CD8-positive, alpha-beta memory T cell (primary cell): ENCODE results near the gene GPANK1. TPM values are rescaled to one million over a fixed set of nuclear protein-coding genes. Genes with fewer than 3 reads are reported as not detected.

Experiments
- CTCF ChIA-PET: fragments of 350-600 bp; sonication (Branson Sonifier 250); formaldehyde crosslinking; loops from one replicate; lab custom pipeline; 2021; ENCODE audit warnings: antibody characterized with exemption; lab: Charles Lee
- POLR2A ChIA-PET: fragments of 350-600 bp; sonication (Branson Sonifier 250); formaldehyde crosslinking; loops from one replicate; lab custom pipeline; 2021; ENCODE audit warnings: antibody characterized with exemption; lab: Charles Lee
- DNase-seq, 5 donors: peaks; one replicate each; pipeline versions ENCODE4 v3.0.0 to v3.0.0-alpha.2; 2020 to 2022; ENCODE audit warnings: mixed read lengths in 1 of 5
- H3K27ac ChIP-seq: one replicate; pipeline ENCODE4 v1.7.0; 2013; ENCODE audit warnings: low read depth, mild to moderate bottlenecking, low read length, moderate library complexity
- H3K27me3 ChIP-seq: 2 replicates; pipeline ENCODE4 v1.7.0; 2013; ENCODE audit warnings: low read length, mild to moderate bottlenecking; ENCODE audit not compliant: insufficient read depth, poor library complexity, severe bottlenecking
- H3K36me3 ChIP-seq: 2 replicates; pipeline ENCODE4 v1.7.0; 2013; ENCODE audit warnings: mild to moderate bottlenecking, low read length, moderate library complexity; ENCODE audit not compliant: insufficient read depth
- H3K4me1 ChIP-seq: 2 replicates; pipeline ENCODE4 v1.7.0; 2013; ENCODE audit warnings: mild to moderate bottlenecking, low read length, moderate library complexity; ENCODE audit not compliant: insufficient read depth
- H3K4me3 ChIP-seq: 2 replicates; pipeline ENCODE4 v1.7.0; 2013; ENCODE audit warnings: mild to moderate bottlenecking, low read length
- H3K9me3 ChIP-seq: 2 replicates; pipeline ENCODE4 v1.7.0; 2013; ENCODE audit warnings: mild to moderate bottlenecking, low read length
- H3K27ac Mint-ChIP-seq, 8 donors: one replicate each; pipeline ENCODE4 v1.8.0; 2020 to 2021; ENCODE audit warnings: mixed read lengths in 8 of 8, mild to moderate bottlenecking in 6 of 8, inconsistent platforms in 3 of 8, moderate library complexity in 3 of 8
- H3K27me3 Mint-ChIP-seq, 2 donors: one replicate each; pipeline ENCODE4 v1.8.0; 2020 to 2021; ENCODE audit warnings: mixed read lengths in 2 of 2, mild to moderate bottlenecking in 1 of 2, moderate library complexity in 1 of 2
- H3K36me3 Mint-ChIP-seq, 3 donors: one replicate each; pipeline ENCODE4 v1.8.0; 2020 to 2021; ENCODE audit warnings: mixed read lengths in 3 of 3, inconsistent platforms in 1 of 3, mild to moderate bottlenecking in 1 of 3
- H3K4me1 Mint-ChIP-seq, 3 donors: one replicate each; pipeline ENCODE4 v1.8.0; 2020 to 2021; ENCODE audit warnings: mixed read lengths in 3 of 3, inconsistent platforms in 1 of 3, mild to moderate bottlenecking in 1 of 3
- H3K4me3 Mint-ChIP-seq, 7 donors: one replicate each; pipeline ENCODE4 v1.8.0; 2020 to 2021; ENCODE audit warnings: mixed read lengths in 7 of 7, mild to moderate bottlenecking in 6 of 7, moderate library complexity in 4 of 7, inconsistent platforms in 2 of 7
- H3K9me3 Mint-ChIP-seq, 5 donors: one replicate each; pipeline ENCODE4 v1.8.0; 2020 to 2022; ENCODE audit warnings: mixed read lengths in 5 of 5, mild to moderate bottlenecking in 3 of 5, moderate library complexity in 2 of 5, inconsistent platforms in 1 of 5
- polyA plus RNA-seq: library from polyadenylated mRNA; unstranded; fragments of 300-500 nt; fragmentation: Illumina TruSeq; gene quantifications from one replicate; pipeline ENCODE4 v1.2.3, GENCODE V29; 2021
- total RNA-seq, 2 experiments: library from RNA; stranded (reverse); gene quantifications; one replicate each; pipeline ENCODE4 v1.2.3, GENCODE V29; 2021

The GPANK1 gene
- total and polyA plus RNA-seq, 3 experiments from 2014 or later, result 19.6 to 46.4 (median 46.2) TPM

DNA sequence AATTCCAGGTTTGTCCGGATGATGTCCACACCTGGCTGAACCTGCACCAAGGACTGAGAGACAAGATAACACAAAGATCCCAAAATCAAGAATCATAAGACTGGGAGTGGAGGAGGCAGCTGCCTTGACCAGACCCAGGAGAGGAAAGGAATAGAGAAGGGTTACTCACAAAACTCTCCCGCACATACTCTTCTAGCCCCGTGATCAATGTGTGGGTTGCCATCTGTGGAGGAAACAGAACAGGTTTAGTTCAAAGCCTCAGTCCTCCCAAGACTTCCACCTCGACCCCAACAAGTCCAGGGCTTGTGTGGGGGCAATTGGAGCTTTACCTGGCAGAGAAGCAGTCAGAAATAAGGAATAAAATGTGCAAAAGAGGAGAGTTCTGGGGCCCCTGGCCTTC is 23.4 kb downstream of the GPANK1 start:
- H3K36me3 ChIP-seq, result peaks cover 82% of the 10 kb centered on the region
- no peaks in the 10 kb centered on the region for H3K27me3 Mint-ChIP-seq
- H3K27ac ChIP-seq, result no peak overlapping the region
- no peaks in the 10 kb centered on the region for H3K9me3 ChIP-seq
- no peaks in the 10 kb centered on the region for H3K27me3 ChIP-seq
- H3K27ac Mint-ChIP-seq, result peak overlapping the region in 6 of 8 donors; percentile 12 to 89 (median 44)
- CTCF ChIA-PET, result no interaction called here
- no peak for DNase-seq
- H3K9me3 Mint-ChIP-seq, result no peaks in the 10 kb centered on the region
- H3K4me3 Mint-ChIP-seq, result no peak overlapping the region
- H3K4me1 Mint-ChIP-seq, result peaks cover 4 to 7% (median 5%) of the 10 kb centered on the region in 3 donors
- POLR2A ChIA-PET, result no interaction called here
- peaks cover 7 to 91% (median 14%) of the 10 kb centered on the region in 3 donors for H3K36me3 Mint-ChIP-seq
- no peaks in the 10 kb centered on the region for H3K4me1 ChIP-seq
- H3K4me3 ChIP-seq, result no peak overlapping the region

DNA sequence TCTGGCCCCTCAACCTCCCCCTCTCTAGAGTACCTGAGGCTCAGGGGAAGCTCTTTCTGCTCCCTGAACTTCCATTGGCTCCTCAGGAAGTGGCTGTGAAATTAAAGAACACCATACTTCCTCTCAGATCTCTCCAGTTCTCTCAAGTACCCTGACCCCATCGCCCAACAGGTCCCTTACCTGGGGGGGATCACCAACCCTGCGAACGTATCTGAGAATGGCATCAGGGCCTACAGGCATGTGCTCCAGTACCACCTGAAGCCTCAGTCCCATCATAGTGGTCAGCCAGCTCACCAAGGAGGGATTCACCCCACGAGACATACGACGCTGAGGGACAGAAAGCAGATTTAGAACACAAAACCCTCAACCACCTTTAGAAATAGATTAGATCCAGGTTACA is 24.2 kb downstream of the GPANK1 start:
- H3K4me3 Mint-ChIP-seq, result no peak overlapping the region
- no peaks in the 10 kb centered on the region for H3K27me3 Mint-ChIP-seq
- Histone ChIP-seq H3K36me3 (peaks cover 82% of the 10 kb centered on the region), H3K4me1 (no peaks in the 10 kb centered on the region), H3K27me3 (no peaks in the 10 kb centered on the region), H3K9me3 (no peaks in the 10 kb centered on the region), H3K27ac (no peak overlapping the region), H3K4me3 (no peak overlapping the region)
- peaks cover 3 to 6% (median 4%) of the 10 kb centered on the region in 3 donors for H3K4me1 Mint-ChIP-seq
- H3K36me3 Mint-ChIP-seq, result peaks cover 9 to 91% (median 14%) of the 10 kb centered on the region in 3 donors
- peak overlapping the region in 1 of 8 donors; percentile 56 for H3K27ac Mint-ChIP-seq
- H3K9me3 Mint-ChIP-seq, result no peaks in the 10 kb centered on the region
- POLR2A ChIA-PET, result interaction anchor here (0.5 to 0.6 kb wide), 2 partner anchors 10 to 18 kb away, joined by 6 to 9 read pairs; no protein-coding TSS in a partner anchor
- CTCF ChIA-PET, result interaction anchor here (1.1 kb wide), 1 partner anchor 189 kb away, joined by 5 read pairs; no protein-coding TSS in a partner anchor
- DNase-seq, result no peak

DNA sequence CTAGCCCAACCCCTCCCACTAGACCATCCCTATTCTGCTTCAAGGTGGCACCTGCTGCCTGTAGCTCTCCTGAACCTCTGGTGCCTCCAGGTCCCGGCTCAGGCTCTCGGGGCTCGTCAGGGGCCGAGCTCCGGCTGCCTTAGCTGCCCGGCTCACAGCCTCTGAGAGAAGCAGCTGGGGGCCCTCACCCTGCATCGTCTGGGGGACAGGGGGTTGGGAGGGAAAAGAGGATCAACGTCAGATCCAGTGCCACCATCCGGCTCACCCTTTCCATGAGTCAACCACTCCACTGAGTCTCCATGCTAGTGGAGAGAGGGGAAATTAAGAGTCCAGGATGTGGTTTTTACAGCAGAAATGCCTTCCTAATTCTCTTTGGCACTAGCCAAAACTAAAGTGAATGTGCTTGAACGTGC is 25.3 kb downstream of the GPANK1 start:
- H3K9me3 ChIP-seq, result no peaks in the 10 kb centered on the region
- peaks cover 82% of the 10 kb centered on the region for H3K36me3 ChIP-seq
- H3K4me3 Mint-ChIP-seq, result no peak overlapping the region
- H3K9me3 Mint-ChIP-seq, result no peaks in the 10 kb centered on the region
- no peaks in the 10 kb centered on the region for H3K27me3 ChIP-seq
- POLR2A ChIA-PET, result interaction anchor here (1.4 kb wide), 1 partner anchor 12 kb away, joined by 6 read pairs; no protein-coding TSS in a partner anchor
- H3K27ac ChIP-seq, result no peak overlapping the region
- H3K4me3 ChIP-seq, result no peak overlapping the region
- no peak for DNase-seq
- H3K36me3 Mint-ChIP-seq, result peaks cover 3 to 91% (median 14%) of the 10 kb centered on the region in 3 donors
- peaks cover 0 to 1% (median 0%) of the 10 kb centered on the region in 3 donors for H3K4me1 Mint-ChIP-seq
- peak overlapping the region in 4 of 8 donors; percentile 7 to 79 (median 39) for H3K27ac Mint-ChIP-seq
- H3K4me1 ChIP-seq, result no peaks in the 10 kb centered on the region
- CTCF ChIA-PET, result interaction anchor here (1.1 kb wide), 1 partner anchor 191 kb away, joined by 5 read pairs; no protein-coding TSS in a partner anchor
- H3K27me3 Mint-ChIP-seq, result no peaks in the 10 kb centered on the region

DNA sequence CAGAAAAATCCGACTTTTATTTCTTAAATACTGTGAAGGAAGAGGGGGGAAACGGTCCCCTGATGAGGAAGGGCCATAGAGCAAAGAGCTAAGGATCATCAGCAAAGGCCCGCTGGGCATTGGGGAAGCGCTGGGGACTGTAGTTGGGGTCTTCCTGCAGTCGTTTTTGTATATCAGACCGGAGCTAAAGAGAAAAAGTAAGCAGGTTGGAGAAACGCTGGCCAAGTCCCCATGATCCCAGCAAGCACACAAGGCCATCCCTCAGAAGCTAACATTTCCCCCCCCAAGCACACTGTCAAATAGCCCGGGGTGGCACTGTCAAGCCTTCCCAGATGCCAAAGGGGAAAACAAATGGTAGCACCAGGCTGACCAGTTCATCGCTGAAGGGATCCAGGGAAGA is 25.8 kb downstream of the GPANK1 start:
- POLR2A ChIA-PET, result interaction anchor here (0.6 to 1.4 kb wide), 2 partner anchors 12 to 14 kb away, joined by 3 to 6 read pairs; no protein-coding TSS in a partner anchor
- no peak overlapping the region for H3K4me3 ChIP-seq
- no peaks in the 10 kb centered on the region for H3K4me1 ChIP-seq
- Mint-ChIP-seq H3K27ac (peak overlapping the region in 2 of 8 donors; percentile 44 to 68), H3K9me3 (no peaks in the 10 kb centered on the region), H3K36me3 (peaks cover 3 to 91% (median 14%) of the 10 kb centered on the region in 3 donors), H3K27me3 (no peaks in the 10 kb centered on the region), H3K4me3 (no peak overlapping the region), H3K4me1 (peaks cover 0 to 1% (median 0%) of the 10 kb centered on the region in 3 donors)
- no peak for DNase-seq
- peaks cover 82% of the 10 kb centered on the region for H3K36me3 ChIP-seq
- no peaks in the 10 kb centered on the region for H3K27me3 ChIP-seq
- no peak overlapping the region for H3K27ac ChIP-seq
- CTCF ChIA-PET, result no interaction called here
- no peaks in the 10 kb centered on the region for H3K9me3 ChIP-seq

DNA sequence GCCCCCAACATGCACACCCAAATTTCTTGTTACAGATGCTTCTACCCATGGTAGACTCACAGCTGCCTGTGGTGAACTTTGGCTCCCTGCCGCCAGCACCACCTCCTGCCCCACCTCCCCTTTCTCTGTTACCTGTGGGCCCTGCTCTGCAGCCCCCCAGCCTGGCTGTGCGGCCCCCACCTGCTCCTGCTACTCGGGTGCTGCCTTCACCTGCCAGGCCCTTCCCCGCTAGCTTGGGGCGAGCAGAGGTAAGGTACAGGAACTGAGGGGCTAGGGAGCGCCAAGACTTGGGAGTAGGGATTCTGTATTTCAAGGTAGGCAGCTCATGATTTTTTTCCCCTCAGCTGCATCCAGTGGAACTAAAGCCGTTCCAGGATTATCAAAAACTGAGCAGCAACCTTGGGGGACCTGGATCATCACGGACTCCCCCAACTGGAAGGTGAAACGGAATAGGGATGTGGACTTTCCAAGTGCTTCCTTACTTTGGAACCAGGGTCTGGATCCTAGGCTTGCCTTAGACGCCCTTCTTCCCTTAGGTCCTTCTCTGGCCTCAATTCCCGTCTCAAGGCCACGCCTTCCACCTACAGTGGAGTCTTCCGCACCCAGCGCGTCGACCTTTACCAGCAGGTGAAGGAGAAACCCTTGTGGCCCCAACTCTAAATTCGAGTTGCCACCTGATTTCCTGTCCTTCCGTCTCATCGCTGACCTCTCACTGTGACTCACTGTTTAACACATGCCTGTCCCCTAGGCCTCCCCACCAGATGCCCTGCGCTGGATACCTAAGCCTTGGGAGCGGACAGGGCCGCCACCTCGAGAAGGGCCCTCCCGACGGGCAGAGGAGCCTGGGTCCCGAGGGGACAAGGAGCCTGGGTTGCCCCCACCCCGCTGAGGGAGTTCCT is 27.9 kb downstream of the GPANK1 start:
- Mint-ChIP-seq H3K9me3 (no peaks in the 10 kb centered on the region), H3K4me1 (peaks cover 0 to 1% (median 0%) of the 10 kb centered on the region in 3 donors), H3K4me3 (no peak overlapping the region), H3K36me3 (peaks cover 3 to 95% (median 15%) of the 10 kb centered on the region in 3 donors), H3K27me3 (no peaks in the 10 kb centered on the region), H3K27ac (peak overlapping the region in 4 of 8 donors; percentile 26 to 94 (median 74))
- CTCF ChIA-PET, result interaction anchor here (0.9 to 1.4 kb wide), 3 partner anchors 14 to 193 kb away, joined by 3 to 4 read pairs (median 3); no protein-coding TSS in a partner anchor
- no peaks in the 10 kb centered on the region for H3K9me3 ChIP-seq
- H3K27me3 ChIP-seq, result no peaks in the 10 kb centered on the region
- no peaks in the 10 kb centered on the region for H3K4me1 ChIP-seq
- POLR2A ChIA-PET, result interaction anchor here (0.6 kb wide), 1 partner anchor 1114 kb away, joined by 3 read pairs; no protein-coding TSS in a partner anchor
- H3K36me3 ChIP-seq, result peaks cover 74% of the 10 kb centered on the region
- H3K27ac ChIP-seq, result no peak overlapping the region
- DNase-seq, result no peak
- H3K4me3 ChIP-seq, result no peak overlapping the region

DNA sequence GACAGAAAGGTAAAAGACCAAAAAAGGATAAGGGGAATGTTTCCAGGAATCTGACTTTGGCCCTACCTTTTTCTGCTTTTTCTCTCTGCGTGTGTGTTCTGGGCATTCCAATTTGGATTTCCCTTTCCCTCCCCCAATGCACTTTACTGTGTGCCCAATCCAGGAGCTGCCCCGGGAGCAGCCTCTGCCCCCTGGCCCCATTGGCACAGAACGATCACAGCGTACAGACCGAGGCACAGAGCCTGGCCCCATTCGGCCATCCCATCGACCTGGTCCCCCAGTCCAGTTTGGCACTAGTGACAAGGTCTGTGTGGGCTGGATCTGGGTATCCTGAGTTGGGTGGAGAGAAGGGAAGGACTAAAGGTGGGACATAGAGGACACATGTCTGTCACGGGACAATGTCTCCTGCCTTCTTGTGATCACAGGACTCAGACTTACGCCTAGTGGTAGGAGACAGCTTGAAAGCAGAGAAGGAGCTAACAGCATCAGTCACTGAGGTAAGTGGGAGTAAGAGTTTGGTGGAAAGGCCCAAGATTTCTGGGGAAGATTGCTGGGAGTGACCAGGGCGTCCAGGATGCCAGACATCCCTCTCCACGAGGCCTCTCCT is 29.7 kb downstream of the GPANK1 start:
- Mint-ChIP-seq H3K9me3 (no peaks in the 10 kb centered on the region), H3K36me3 (peaks cover 8 to 95% (median 16%) of the 10 kb centered on the region in 3 donors), H3K4me3 (no peak overlapping the region), H3K27ac (peak overlapping the region in 4 of 8 donors; percentile 29 to 48 (median 38)), H3K4me1 (peaks cover 0 to 1% (median 0%) of the 10 kb centered on the region in 3 donors), H3K27me3 (no peaks in the 10 kb centered on the region)
- ChIA-PET POLR2A (interaction anchor here (1.5 kb wide), 1 partner anchor 17 kb away, joined by 6 read pairs; no protein-coding TSS in a partner anchor), CTCF (interaction anchor here (1.4 kb wide), 1 partner anchor 195 kb away, joined by 4 read pairs; no protein-coding TSS in a partner anchor)
- Histone ChIP-seq H3K27ac (no peak overlapping the region), H3K9me3 (no peaks in the 10 kb centered on the region), H3K4me3 (no peak overlapping the region), H3K4me1 (no peaks in the 10 kb centered on the region), H3K36me3 (peaks cover 76% of the 10 kb centered on the region), H3K27me3 (no peaks in the 10 kb centered on the region)
- no peak for DNase-seq

DNA sequence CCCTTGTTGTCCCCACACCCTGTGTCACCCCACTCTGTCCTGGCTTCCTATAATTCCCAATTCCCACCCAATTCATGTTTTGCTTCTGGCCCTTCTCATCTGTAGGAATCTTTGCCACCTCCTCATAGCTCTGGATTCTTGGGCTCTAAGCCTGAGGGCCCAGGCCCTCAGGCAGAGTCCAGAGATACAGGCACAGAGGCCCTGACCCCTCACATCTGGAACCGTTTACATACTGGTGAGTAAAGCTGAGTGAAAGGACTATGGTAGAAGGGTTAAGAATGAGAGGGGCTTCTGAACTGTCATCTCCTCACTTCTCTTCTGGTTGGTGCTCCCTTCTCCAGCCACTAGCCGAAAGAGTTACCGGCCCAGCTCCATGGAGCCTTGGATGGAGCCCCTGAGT is 30.7 kb downstream of the GPANK1 start:
- no peaks in the 10 kb centered on the region for H3K27me3 Mint-ChIP-seq
- Histone ChIP-seq H3K27ac (no peak overlapping the region), H3K27me3 (no peaks in the 10 kb centered on the region), H3K4me1 (no peaks in the 10 kb centered on the region), H3K36me3 (peaks cover 71% of the 10 kb centered on the region), H3K4me3 (no peak overlapping the region), H3K9me3 (no peaks in the 10 kb centered on the region)
- peak overlapping the region in 5 of 8 donors; percentile 56 to 88 (median 73) for H3K27ac Mint-ChIP-seq
- peaks cover 8 to 95% (median 16%) of the 10 kb centered on the region in 3 donors for H3K36me3 Mint-ChIP-seq
- no peak overlapping the region for H3K4me3 Mint-ChIP-seq
- POLR2A ChIA-PET, result interaction anchor here (0.8 to 1.5 kb wide), 2 partner anchors 18 to 47 kb away, joined by 3 to 6 read pairs; no protein-coding TSS in a partner anchor
- CTCF ChIA-PET, result interaction anchor here (1.3 kb wide), 1 partner anchor 12 kb away, joined by 4 read pairs; no protein-coding TSS in a partner anchor
- no peaks in the 10 kb centered on the region for H3K9me3 Mint-ChIP-seq
- DNase-seq, result no peak
- peaks cover 0 to 1% (median 0%) of the 10 kb centered on the region in 3 donors for H3K4me1 Mint-ChIP-seq
